ENCODE measurements around the gene ARHGAP19. TPM values are rescaled to one million over a fixed set of nuclear protein-coding genes. Genes with fewer than 3 reads are reported as not detected.

Gene ARHGAP19
- polyA plus RNA-seq, 1 donor from 2014 or later, result 5.2 TPM

GRCh38 chr10:97243836-97244235 is 48.6 kb downstream of the ARHGAP19 start:
- Histone ChIP-seq H3K4me3 (ENCODE audit: low read length) (no peak overlapping the region), H3K9me2 (ENCODE audit: insufficient read depth, low read length) (no peaks in the 10 kb centered on the region), H3K9ac (ENCODE audit: low read length) (no peak overlapping the region), H4K20me1 (ENCODE audit: insufficient read depth) (no peaks in the 10 kb centered on the region), H3K79me2 (replicated peaks; ENCODE audit: insufficient read depth, low read length) (no peaks in the 10 kb centered on the region), H2AFZ (ENCODE audit: low read depth, low read length) (no peak overlapping the region), H3K27ac (ENCODE audit: low read length) (no peak overlapping the region), H3F3A (ENCODE audit: insufficient read depth, low read length, poor library complexity, severe bottlenecking) (no peaks in the 10 kb centered on the region), H3K9me3 (ENCODE audit: low read length) (no peaks in the 10 kb centered on the region), H3K36me3 (ENCODE audit: insufficient read depth, low read length) (no peaks in the 10 kb centered on the region), H3K27me3 (ENCODE audit: insufficient read depth, low read depth, low read length) (no peaks in the 10 kb centered on the region), H3K4me2 (ENCODE audit: low read length) (no peak overlapping the region)
- TF ChIP-seq REST (IDR thresholded peaks at IDR 0.05; ENCODE audit: borderline replicate concordance), result no peak
- TF ChIP-seq RAD21 (conservative IDR thresholded peaks at IDR 0.05), result no peak
- no peak for TF ChIP-seq EP300 (conservative IDR thresholded peaks at IDR 0.05; ENCODE audit: poor library complexity, severe bottlenecking)
- TF ChIP-seq EZH2 (IDR thresholded peaks at IDR 0.05; ENCODE audit: borderline replicate concordance, insufficient read depth, low read length, poor library complexity, severe bottlenecking), result no peak
- no peak for TF ChIP-seq POLR2AphosphoS5 (IDR thresholded peaks at IDR 0.05)
- TF ChIP-seq, protein P1, sequence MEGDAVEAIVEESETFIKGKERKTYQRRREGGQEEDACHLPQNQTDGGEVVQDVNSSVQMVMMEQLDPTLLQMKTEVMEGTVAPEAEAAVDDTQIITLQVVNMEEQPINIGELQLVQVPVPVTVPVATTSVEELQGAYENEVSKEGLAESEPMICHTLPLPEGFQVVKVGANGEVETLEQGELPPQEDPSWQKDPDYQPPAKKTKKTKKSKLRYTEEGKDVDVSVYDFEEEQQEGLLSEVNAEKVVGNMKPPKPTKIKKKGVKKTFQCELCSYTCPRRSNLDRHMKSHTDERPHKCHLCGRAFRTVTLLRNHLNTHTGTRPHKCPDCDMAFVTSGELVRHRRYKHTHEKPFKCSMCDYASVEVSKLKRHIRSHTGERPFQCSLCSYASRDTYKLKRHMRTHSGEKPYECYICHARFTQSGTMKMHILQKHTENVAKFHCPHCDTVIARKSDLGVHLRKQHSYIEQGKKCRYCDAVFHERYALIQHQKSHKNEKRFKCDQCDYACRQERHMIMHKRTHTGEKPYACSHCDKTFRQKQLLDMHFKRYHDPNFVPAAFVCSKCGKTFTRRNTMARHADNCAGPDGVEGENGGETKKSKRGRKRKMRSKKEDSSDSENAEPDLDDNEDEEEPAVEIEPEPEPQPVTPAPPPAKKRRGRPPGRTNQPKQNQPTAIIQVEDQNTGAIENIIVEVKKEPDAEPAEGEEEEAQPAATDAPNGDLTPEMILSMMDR (IDR thresholded peaks at IDR 0.05; ENCODE audit: poor library complexity, severe bottlenecking), result no peak
- TF ChIP-seq SMC3 (conservative IDR thresholded peaks at IDR 0.05; ENCODE audit: poor library complexity), result no peak
- TF ChIP-seq MXI1 (conservative IDR thresholded peaks at IDR 0.05; ENCODE audit: poor library complexity, severe bottlenecking), result no peak
- no peak for TF ChIP-seq TAF1 (IDR thresholded peaks at IDR 0.05; ENCODE audit: low read depth)

DNA sequence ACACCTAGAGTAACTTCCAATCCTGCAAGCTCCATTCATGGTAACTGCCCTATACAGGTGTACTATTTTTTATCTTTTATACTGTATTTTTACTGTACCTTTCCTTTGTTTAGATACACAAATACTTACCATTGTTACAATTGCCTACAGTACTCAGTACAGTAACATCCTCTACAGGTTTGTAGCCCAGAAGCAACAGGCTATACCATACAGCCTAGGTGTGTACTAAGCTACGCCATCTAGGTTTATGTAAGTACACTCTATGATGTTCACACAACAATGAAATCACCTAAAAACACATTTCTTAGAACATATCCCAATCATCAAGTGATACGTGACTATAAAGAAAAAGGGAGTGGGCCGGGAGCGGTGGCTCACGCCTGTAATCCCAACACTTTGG is 53.6 kb downstream of the ARHGAP19 start:
- Histone ChIP-seq H3K27me3 (ENCODE audit: insufficient read depth, low read depth, low read length) (no peaks in the 10 kb centered on the region), H4K20me1 (ENCODE audit: insufficient read depth) (no peaks in the 10 kb centered on the region), H3F3A (ENCODE audit: insufficient read depth, low read length, poor library complexity, severe bottlenecking) (no peaks in the 10 kb centered on the region), H3K9ac (ENCODE audit: low read length) (no peak overlapping the region), H2AFZ (ENCODE audit: low read depth, low read length) (no peak overlapping the region), H3K36me3 (ENCODE audit: insufficient read depth, low read length) (no peaks in the 10 kb centered on the region), H3K9me3 (ENCODE audit: low read length) (no peaks in the 10 kb centered on the region), H3K79me2 (replicated peaks; ENCODE audit: insufficient read depth, low read length) (no peaks in the 10 kb centered on the region), H3K9me2 (ENCODE audit: insufficient read depth, low read length) (no peaks in the 10 kb centered on the region), H3K27ac (ENCODE audit: low read length) (no peak overlapping the region), H3K4me2 (ENCODE audit: low read length) (no peak overlapping the region), H3K4me3 (ENCODE audit: low read length) (no peak overlapping the region)
- TF ChIP-seq EZH2 (IDR thresholded peaks at IDR 0.05; ENCODE audit: borderline replicate concordance, insufficient read depth, low read length, poor library complexity, severe bottlenecking) (no peak), TAF1 (IDR thresholded peaks at IDR 0.05; ENCODE audit: low read depth) (no peak), SMC3 (conservative IDR thresholded peaks at IDR 0.05; ENCODE audit: poor library complexity) (no peak), REST (IDR thresholded peaks at IDR 0.05; ENCODE audit: borderline replicate concordance) (no peak), EP300 (conservative IDR thresholded peaks at IDR 0.05; ENCODE audit: poor library complexity, severe bottlenecking) (no peak), RAD21 (conservative IDR thresholded peaks at IDR 0.05) (no peak), MXI1 (conservative IDR thresholded peaks at IDR 0.05; ENCODE audit: poor library complexity, severe bottlenecking) (no peak)
- TF ChIP-seq, protein P1 (IDR thresholded peaks at IDR 0.05; ENCODE audit: poor library complexity, severe bottlenecking), result no peak

Data from neural cell (in vitro differentiated cells).